ENCODE results near the gene PPFIA3.

DNA sequence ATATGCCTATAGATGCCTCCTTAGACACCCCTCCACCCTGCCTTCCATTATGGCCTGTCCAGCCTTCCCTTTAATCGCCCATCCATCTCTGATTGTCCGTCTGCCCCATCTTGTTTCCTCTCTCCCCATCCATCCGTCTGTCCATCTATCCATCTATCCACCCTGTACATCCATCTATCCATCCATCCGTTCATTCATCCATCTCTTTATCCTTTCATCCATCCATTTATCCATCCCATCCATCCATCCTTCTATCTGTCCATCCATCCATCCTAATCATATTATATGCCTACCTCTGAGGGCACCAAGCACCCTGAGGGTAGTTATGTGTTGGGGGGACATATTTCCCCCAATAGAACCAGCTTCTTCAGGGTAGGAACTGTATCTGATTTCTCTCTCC is 61.3 kb downstream of the PPFIA3 start:
- TF ChIP-seq, protein P1, sequence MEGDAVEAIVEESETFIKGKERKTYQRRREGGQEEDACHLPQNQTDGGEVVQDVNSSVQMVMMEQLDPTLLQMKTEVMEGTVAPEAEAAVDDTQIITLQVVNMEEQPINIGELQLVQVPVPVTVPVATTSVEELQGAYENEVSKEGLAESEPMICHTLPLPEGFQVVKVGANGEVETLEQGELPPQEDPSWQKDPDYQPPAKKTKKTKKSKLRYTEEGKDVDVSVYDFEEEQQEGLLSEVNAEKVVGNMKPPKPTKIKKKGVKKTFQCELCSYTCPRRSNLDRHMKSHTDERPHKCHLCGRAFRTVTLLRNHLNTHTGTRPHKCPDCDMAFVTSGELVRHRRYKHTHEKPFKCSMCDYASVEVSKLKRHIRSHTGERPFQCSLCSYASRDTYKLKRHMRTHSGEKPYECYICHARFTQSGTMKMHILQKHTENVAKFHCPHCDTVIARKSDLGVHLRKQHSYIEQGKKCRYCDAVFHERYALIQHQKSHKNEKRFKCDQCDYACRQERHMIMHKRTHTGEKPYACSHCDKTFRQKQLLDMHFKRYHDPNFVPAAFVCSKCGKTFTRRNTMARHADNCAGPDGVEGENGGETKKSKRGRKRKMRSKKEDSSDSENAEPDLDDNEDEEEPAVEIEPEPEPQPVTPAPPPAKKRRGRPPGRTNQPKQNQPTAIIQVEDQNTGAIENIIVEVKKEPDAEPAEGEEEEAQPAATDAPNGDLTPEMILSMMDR (IDR thresholded peaks at IDR 0.05) = no peak
- no peak for TF ChIP-seq EZH2 (IDR thresholded peaks at IDR 0.05; ENCODE audit: borderline replicate concordance, insufficient read depth, low read depth, low read length, poor library complexity, severe bottlenecking)
